ENCODE data around the gene KEAP1.
A peak's percentile ranks its signal among the peaks of the same experiment; 100 is the strongest.
"Not testable (repeated sequence)": the region's sequence is repeated elsewhere in the genome, so short reads cannot be mapped to it uniquely, and the experiment has no call there.

Gene KEAP1

GRCh38 chr19:10537668-10538067 lies 34.5 kb upstream of the KEAP1 start:
- no peak for DNase-seq (ENCODE audit: low spot score)

GRCh38 chr19:10535613-10536012 lies 32.5 kb upstream of the KEAP1 start:
- DNase-seq (ENCODE audit: low spot score) = no peak

More at GRCh38 chr19:10537668-10538067, 34.5 kb upstream of the KEAP1 start:
- TF ChIP-seq, protein P1, sequence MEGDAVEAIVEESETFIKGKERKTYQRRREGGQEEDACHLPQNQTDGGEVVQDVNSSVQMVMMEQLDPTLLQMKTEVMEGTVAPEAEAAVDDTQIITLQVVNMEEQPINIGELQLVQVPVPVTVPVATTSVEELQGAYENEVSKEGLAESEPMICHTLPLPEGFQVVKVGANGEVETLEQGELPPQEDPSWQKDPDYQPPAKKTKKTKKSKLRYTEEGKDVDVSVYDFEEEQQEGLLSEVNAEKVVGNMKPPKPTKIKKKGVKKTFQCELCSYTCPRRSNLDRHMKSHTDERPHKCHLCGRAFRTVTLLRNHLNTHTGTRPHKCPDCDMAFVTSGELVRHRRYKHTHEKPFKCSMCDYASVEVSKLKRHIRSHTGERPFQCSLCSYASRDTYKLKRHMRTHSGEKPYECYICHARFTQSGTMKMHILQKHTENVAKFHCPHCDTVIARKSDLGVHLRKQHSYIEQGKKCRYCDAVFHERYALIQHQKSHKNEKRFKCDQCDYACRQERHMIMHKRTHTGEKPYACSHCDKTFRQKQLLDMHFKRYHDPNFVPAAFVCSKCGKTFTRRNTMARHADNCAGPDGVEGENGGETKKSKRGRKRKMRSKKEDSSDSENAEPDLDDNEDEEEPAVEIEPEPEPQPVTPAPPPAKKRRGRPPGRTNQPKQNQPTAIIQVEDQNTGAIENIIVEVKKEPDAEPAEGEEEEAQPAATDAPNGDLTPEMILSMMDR (IDR thresholded peaks at IDR 0.05; ENCODE audit: extremely low read depth, missing control alignments) = no peak

GRCh38 chr19:10533646-10534386 lies 30.7 kb upstream of the KEAP1 start:
- TF ChIP-seq, protein P1 (IDR thresholded peaks at IDR 0.05; ENCODE audit: extremely low read depth, missing control alignments) = no peak

More at GRCh38 chr19:10535613-10536012, 32.5 kb upstream of the KEAP1 start:
- TF ChIP-seq, protein P1 (IDR thresholded peaks at IDR 0.05; ENCODE audit: extremely low read depth, missing control alignments) = no peak

GRCh38 chr19:10532457-10532856 lies 29.3 kb upstream of the KEAP1 start:
- peak; percentile 4 for DNase-seq (ENCODE audit: low spot score)

More at GRCh38 chr19:10533646-10534386, 30.7 kb upstream of the KEAP1 start:
- DNase-seq (ENCODE audit: low spot score) = peak; percentile 8

DNA sequence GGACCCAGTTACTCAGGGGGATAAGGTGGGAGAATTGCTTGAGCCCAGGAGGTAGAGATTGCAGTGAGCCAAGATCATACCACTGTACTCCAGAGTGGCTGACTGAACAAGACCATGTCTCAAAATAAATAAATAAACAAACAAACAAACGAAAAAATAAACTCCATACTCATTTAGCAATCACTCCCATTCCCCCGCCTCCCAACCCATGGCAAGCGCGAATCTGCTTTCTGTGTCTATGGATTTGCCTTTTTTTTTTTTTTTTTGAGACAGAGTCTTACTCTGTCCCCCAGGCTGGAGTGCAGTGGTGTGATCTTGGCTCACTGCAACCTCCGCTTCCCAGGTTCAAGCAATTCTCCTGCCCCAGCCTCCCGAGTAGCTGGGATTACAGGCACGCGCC lies 23.7 kb upstream of the KEAP1 start:
- not testable (repeated sequence) for DNase-seq (ENCODE audit: low spot score)

More at GRCh38 chr19:10532457-10532856, 29.3 kb upstream of the KEAP1 start:
- TF ChIP-seq, protein P1 (IDR thresholded peaks at IDR 0.05; ENCODE audit: extremely low read depth, missing control alignments) = no peak

DNA sequence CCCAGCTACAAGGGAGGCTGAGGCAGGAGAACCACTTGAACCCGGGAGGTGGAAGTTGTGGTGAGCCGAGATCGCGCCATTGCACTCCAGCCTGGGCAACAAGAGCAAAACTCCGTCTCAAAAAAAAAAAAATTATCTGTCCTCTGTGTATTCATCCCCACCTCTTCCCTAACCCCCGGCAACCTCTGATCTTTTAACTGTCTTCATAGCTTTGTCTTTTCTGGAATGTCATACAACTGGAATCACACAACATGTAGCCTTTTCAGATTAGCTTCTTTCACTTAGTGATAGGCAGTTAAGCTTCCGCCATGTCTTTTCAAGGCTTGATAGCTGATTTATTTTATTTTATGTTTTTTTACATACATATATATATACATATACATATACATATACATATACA lies 22.5 kb upstream of the KEAP1 start:
- TF ChIP-seq, protein P1 (IDR thresholded peaks at IDR 0.05; ENCODE audit: extremely low read depth, missing control alignments) = no peak
- no peak for DNase-seq (ENCODE audit: low spot score)

- DNase-seq (ENCODE audit: low spot score) = no peak
- TF ChIP-seq, protein P1 (IDR thresholded peaks at IDR 0.05; ENCODE audit: extremely low read depth, missing control alignments) = no peak
These were observed 20.0 kb upstream of the KEAP1 start for GRCh38 chr19:10523135-10523636.
